PC-3 (cell line): ENCODE data around the gene ULBP2.

Experiments
- EZH2 ChIP-seq: fragments of 300-600 bp; sonication (generic); IDR thresholded peaks from one replicate; pipeline ENCODE4 v1.6.1; 2017; ENCODE audit warnings: antibody characterized with exemption, mild to moderate bottlenecking, low read length; ENCODE audit not compliant: unreplicated experiment
- EZH2phosphoT487 ChIP-seq: fragments of 300-600 bp; sonication (generic); IDR thresholded peaks from 2 replicates; pipeline ENCODE4 v1.6.1; 2018; ENCODE audit warnings: mild to moderate bottlenecking, antibody characterized with exemption, low read length, borderline replicate concordance
- TF ChIP-seq, protein P1 (sequence below): fragments of 300-600 bp; sonication (generic); conservative IDR thresholded peaks from 2 replicates; pipeline ENCODE4 v1.5.1; 2017; ENCODE audit warnings: antibody characterized with exemption, low read depth, mild to moderate bottlenecking, low read length

DNA sequence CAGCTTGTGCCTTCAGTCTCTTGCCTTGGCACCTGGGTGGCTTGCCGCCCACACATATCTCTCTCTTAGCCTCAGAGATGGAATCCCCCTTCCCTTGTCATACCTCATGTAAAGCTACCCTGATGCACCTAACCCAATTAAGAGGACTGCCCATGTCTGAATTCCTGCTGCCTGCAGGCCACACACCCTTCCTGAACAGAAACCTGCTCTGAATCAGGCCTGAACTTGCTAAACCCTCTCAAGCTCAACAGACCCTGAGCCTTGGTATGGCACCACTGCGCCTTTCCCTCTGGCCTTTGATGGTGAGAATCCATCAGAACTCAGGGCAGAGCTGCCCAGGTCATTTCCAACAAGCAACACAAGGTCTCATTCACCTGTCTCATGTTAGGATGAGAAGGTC, 24.1 kb upstream of the ULBP2 start:
- TF ChIP-seq, protein P1, sequence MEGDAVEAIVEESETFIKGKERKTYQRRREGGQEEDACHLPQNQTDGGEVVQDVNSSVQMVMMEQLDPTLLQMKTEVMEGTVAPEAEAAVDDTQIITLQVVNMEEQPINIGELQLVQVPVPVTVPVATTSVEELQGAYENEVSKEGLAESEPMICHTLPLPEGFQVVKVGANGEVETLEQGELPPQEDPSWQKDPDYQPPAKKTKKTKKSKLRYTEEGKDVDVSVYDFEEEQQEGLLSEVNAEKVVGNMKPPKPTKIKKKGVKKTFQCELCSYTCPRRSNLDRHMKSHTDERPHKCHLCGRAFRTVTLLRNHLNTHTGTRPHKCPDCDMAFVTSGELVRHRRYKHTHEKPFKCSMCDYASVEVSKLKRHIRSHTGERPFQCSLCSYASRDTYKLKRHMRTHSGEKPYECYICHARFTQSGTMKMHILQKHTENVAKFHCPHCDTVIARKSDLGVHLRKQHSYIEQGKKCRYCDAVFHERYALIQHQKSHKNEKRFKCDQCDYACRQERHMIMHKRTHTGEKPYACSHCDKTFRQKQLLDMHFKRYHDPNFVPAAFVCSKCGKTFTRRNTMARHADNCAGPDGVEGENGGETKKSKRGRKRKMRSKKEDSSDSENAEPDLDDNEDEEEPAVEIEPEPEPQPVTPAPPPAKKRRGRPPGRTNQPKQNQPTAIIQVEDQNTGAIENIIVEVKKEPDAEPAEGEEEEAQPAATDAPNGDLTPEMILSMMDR, result no peak
- no peak for TF ChIP-seq EZH2
- TF ChIP-seq EZH2phosphoT487, result no peak
